ELF-1 (cell line): Measurements from ENCODE around the gene TM4SF20.
A peak's percentile ranks its signal among the peaks of the same experiment; 100 is the strongest.
"Not testable (repeated sequence)": the region's sequence is repeated elsewhere in the genome, so short reads cannot be mapped to it uniquely, and the experiment has no call there.

Experiments
- DNase-seq: peaks from one replicate; pipeline ENCODE4 v3.0.0-alpha.2; 2016; ENCODE audit warnings: low read depth, low spot score

TM4SF20 gene

DNA sequence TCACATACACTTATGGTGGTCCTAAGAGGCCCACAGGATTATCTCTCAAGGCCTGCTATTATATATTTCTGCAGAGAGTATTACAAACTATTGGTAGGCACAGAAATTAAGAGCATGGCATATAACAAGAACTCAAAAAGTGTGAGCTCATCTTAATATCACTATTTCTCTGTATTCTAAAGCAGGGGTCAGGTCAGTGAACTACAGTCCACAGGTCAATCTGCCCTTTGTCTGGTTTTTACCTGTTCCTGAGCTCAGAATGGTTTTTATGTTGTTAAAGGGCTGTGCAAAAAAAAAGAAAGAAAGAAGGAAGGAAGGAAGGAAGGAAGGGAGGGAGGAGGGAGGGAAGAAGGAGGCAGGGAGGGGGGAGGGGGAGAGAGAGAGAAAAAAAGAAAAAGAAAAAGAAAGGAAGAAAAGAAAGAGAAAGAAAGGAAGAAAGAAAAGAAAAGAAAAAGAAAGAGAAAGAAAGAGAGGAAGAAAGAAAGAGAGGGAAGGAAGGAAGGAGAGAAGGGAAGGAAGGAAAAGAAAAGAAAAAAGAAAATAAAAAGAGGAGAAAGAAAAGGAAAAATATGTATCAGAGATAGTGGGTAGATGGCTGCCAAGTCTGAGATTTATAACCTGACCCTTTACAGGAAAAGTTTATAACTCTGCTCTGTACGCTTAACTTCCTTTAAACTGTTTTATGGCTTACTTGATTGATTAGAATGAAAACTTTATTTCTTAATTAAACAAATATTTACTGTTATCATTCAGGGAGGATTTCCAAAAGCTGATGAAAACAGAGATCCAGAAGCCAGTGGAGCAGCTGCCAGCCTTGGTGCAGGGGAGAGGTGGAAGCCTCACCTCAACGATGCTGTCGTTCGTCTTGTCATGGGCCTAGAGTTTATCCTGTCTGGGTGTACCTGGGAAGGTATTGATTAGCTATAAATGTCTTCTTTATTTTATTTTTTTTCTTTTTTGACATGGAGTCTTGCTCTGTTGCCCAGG is 19.9 kb upstream of the TM4SF20 start:
- no peak for DNase-seq

DNA sequence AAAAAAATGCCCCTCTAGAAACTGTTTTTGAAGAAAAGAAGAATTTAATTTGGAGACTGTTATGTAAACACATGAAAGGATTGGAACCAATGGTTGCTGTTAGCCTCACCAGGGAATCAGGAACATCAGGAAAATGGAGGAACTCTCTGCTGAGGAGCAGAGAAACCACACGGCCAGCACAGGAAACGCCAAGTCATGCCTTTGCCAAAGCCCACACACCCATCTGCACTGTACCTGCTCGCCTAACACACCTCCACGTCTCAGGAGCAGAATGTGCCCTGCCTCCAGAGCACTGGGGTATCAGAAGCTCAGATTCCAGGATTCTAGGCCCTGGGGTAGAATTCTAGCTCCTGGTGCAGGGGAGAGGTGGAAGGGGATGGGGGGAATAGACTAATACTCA is 18.5 kb upstream of the TM4SF20 start:
- no peak for DNase-seq

DNA sequence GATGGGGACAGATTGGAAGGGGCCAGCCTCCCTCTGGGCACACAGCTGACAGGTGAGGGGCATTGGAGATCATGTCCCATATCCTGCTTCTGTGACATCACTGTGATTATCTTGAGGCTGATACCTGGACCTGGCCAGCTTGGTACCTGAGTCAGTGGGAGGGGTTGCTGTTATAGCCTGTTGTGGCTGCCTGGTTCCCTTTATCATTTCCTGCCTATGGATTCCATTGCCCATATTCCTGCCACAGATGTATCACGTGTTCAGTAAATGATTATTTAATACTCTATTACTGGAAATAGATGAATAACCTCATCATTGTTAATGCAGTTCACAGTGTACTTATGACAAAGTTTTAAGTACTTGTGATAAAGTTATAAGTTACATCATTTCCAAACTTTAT is 16.4 kb upstream of the TM4SF20 start:
- no peak for DNase-seq

DNA sequence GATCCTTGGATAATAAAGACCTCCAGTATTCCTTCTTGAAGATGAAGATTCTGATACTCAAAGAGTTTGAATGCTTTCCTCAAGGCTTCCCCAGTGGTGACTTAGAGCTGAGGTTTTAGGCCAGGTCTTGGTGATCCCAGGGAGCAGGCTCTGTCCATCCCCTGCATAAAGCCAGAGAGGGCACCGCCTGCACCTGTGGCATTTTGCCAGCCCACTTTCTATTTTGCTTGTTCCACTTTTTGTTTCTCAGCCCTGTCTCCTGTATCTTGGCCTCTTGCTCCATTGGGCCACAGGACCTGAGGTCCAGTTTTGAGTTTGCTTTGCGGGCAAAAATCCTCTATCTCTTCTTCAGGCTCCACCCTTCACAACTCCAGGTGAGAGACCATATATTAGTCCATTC is 15.3 kb upstream of the TM4SF20 start:
- DNase-seq = no peak

- DNase-seq = peak; percentile 46
These were observed 11.6 kb upstream of the TM4SF20 start for GRCh38 chr2:227390468-227391256.

GRCh38 chr2:227389661-227390060 is 10.6 kb upstream of the TM4SF20 start:
- no peak for DNase-seq

DNA sequence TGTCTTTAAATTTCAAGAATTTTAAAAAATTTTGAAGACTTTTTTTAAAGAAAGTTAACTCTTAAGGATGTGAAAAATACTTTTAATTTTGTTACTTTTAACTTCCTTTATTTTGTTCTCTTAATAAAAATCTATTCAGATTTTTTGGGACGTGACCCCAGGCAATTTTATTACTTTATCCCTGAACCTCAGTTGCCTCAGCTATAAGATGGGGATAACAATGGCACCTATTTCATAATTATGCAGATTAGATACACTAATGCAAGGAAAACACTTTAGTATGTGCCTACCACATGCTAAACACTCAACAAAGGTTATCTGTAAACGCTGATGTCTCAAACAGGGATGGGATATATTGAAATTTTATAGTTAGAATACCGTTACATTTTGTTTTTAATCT is 10.1 kb upstream of the TM4SF20 start:
- DNase-seq = no peak

DNA sequence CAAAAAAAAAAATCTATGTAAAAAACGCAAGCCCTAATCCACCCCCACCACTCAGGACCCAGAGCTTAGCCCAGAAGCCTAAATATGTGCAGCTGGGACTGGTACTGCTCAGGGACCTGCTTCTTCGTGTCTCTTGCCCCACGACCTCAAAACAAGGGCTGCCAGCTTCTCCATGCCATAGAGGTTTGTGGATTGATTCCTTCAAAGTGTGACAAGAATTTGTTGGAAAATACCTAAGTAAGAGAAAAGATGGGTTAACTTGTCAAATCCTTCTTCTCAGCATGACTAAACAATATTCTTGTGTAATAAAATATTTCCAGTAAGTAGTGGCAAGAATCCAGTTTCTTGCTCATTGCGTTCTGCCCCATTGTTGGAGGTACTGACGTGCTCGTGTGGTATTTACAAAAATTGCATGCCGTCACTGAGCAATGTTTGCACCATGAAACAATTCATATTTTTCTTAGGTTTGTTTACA is 9.5 kb upstream of the TM4SF20 start:
- DNase-seq = no peak

- DNase-seq = not testable (repeated sequence)
These were observed 8.5 kb upstream of the TM4SF20 start, which contains the start of gene SCYGR1 for GRCh38 chr2:227387583-227387982. Gene SCYGR1, minus strand, starts transcription at chr2:227387949. Its CDS starts 0 bp downstream, at chr2:227387949.

DNA sequence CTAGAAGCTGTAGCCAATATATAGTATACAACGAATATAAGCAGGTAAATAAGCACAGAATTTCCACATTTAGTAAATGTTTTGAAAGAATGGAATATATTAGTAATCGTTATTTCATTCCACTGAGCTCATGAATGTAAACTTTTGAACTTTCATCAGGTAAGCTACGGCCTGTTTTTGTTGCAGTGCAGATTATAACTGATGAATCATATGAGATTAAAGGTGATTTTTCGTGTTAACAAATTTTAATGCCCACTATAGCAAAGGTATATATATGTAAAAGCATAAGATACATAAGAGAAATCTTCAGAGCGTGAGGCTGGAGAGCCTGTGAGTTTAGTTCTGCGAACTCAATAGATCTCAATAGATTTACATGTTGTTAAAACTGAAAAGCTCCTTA is 7.5 kb upstream of the TM4SF20 start:
- DNase-seq = no peak

GRCh38 chr2:227383686-227384085 is 4.6 kb upstream of the TM4SF20 start:
- DNase-seq = no peak

DNA sequence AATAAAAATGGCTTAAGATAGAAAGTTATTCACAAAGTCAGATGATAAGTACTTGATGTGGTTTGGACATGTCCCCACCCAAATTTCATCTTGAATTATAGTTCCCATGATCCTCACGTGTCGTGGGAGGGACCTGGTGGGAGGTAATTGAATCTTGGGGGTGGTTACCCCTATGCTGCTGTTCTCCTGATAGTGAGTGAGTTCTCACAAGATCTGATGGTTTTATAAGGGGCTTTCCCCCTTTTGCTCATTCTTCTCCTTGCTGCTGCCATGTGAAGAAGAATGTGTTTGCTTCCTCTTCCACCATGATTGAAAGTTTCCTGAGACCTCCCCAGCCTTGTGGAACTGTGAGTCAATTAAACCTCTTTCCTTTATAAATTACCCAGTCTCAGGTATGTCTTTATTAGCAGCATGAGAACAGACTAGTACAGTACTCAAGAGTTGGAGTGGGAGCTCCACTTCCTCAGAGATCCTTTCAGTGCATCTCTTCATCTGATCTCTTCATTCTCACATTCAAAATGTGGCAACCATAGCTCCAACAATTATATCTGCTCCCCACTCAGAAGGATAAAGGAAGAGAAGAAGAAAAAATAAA is 3.2 kb upstream of the TM4SF20 start:
- DNase-seq = not testable (repeated sequence)

DNA sequence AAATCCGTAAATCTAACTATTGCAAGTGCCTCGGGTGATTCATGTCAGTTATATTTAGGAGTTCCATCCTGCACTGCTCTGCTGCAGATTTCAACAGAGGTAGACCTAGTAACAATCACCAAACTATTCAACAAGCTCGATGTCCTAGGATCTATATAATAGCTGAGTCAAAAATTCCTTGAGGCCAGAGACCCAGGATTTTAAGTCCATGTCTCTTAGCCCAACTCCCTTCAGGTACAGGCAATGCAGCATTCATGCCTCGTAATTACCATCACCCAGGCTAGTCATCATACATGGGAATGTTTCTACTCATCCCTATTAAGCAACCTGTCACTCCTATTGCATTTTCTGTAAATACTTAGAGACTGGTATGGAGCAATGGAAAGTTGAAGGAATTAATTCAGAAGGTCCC is 729 bp downstream of the TM4SF20 start:
- no peak for DNase-seq

DNA sequence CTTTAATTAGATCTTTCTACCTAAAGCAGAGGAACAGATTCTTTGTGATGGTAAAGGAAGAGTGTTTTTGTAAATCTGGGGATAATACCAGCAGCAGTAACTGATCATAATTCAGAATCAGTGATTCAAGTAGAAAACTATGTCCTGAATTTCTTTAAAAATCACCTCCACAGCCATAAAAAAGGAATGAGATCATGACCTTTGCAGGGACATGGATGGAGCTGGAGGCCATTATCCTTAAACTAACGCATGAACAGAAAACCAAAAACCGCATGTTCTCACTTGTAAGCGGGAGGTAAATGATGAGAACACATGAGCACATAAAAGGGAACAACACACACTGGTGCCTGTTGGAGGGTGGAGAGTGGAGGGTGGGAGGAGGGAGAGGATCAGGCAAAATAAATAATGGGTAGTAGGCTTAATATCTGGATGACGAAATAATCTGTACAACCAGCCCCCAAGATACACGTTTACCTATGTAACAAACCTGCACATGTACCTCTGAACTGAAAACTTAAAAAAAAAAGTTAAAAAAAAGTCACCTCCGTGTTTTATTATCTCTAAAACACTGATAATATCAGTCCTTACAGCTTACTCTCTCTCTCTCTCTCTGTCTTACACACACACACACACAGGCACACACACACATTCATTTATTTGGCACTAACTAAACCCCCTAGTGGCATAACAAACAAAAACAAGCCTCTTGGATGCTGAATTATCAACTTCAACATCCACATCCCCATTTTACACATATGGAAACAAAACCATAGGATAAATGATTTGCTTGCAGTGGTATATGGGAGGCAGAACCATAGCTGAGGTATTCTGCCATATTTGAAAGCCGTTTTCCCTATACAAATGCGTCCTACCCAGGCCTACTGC is 1.4 kb downstream of the TM4SF20 start:
- no peak for DNase-seq

DNA sequence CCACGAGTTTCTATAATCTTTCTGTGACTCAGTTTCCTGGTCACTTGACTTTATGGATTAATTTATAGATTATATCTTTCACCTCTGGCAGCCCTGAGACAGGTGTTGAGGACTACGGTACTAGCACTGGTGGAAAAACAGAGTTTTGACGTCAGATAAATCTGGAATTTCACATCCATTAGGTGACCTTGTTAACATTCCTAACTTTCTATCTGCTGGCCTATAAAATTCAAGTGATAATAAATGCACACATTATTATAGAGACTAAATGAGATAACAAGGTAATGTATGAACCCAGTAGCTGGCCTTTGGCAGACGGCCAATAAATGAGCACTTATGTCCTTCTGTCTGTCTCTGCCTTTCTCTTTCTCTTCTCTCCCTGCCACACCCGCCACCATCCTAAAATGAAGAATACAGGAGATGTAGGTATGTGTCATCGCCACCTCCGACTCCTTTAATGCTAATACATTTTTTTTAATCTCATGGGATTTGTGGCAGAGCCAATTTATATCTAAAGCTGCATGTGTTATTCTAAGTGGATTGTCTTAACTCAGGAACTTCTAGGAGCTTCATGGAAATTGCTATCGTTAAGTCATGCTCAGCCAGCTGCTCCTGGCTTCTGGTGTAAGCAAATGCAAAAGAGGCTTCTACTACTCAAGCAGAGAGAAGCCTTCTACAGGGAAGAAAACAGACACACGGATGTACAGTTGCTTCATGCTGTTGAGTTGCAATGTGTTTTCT is 2.3 kb downstream of the TM4SF20 start:
- DNase-seq = no peak

DNA sequence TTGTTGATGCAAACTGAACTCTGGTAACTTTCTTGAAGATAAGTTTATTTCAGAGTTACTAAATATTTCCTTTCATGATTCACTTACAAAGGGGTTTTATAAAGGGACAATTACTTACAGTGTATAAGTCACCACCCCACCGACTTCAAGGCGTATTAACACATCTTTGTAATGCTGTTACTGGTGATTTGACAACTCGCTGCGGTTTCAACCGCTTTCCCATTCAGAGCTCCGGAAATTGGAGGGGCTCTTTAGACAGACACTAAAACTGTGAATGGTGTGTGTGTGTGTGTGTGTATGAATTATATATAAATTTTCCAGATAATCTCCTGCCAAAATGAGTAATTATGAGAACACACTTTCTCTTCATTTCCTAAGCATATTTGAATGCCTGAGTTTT is 4.9 kb downstream of the TM4SF20 start:
- no peak for DNase-seq

- DNase-seq = no peak
These were observed 5.7 kb downstream of the TM4SF20 start for GRCh38 chr2:227373389-227373788.

GRCh38 chr2:227370791-227371312 is 8.3 kb downstream of the TM4SF20 start:
- no peak for DNase-seq

- DNase-seq = no peak
These were observed 9.0 kb downstream of the TM4SF20 start for GRCh38 chr2:227370092-227370491.

- no peak for DNase-seq
These were observed 10.5 kb downstream of the TM4SF20 start for GRCh38 chr2:227368574-227368973.
